ENCODE data around the gene SLFN5. TPM values are rescaled to one million over a fixed set of nuclear protein-coding genes. Genes with fewer than 3 reads are reported as not detected.

Gene SLFN5
- total RNA-seq, 1 donor from 2014 or later = 18.2 TPM

DNA sequence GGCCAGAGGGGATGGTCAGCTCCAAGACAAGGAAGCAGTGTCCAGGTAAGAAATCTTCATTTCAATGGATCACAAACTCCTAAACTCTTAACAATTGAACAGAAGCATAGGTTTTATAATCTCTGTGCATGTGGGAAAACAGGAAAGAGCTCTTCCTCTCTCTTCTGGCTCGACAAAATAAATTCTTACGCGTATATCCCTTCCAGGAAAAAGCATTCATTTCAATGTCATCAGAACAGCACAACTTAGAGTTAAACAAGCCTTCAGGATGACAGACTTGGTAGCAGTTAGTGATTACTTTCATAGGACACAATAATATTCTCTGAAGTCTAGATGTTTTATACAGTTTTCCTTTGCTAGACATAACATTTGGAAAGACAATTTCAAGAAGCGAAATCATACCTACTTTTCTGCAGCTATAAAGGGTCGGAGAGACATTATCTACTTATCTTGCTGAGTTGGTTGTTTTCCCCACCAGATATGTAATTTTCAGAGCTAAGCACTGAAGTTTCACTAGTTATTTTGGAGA lies 29.4 kb upstream of the SLFN5 start:
- H3K36me3 Mint-ChIP-seq (ENCODE audit: low read depth, unreplicated experiment) = no peaks in the 10 kb centered on the region
- TF ChIP-seq, protein P1, sequence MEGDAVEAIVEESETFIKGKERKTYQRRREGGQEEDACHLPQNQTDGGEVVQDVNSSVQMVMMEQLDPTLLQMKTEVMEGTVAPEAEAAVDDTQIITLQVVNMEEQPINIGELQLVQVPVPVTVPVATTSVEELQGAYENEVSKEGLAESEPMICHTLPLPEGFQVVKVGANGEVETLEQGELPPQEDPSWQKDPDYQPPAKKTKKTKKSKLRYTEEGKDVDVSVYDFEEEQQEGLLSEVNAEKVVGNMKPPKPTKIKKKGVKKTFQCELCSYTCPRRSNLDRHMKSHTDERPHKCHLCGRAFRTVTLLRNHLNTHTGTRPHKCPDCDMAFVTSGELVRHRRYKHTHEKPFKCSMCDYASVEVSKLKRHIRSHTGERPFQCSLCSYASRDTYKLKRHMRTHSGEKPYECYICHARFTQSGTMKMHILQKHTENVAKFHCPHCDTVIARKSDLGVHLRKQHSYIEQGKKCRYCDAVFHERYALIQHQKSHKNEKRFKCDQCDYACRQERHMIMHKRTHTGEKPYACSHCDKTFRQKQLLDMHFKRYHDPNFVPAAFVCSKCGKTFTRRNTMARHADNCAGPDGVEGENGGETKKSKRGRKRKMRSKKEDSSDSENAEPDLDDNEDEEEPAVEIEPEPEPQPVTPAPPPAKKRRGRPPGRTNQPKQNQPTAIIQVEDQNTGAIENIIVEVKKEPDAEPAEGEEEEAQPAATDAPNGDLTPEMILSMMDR (IDR thresholded peaks at IDR 0.05; ENCODE audit: unreplicated experiment) = no peak
- H3K27ac Mint-ChIP-seq (ENCODE audit: unreplicated experiment) = no peak overlapping the region
- no peaks in the 10 kb centered on the region for H3K9me3 Mint-ChIP-seq (ENCODE audit: unreplicated experiment)
- no peak for DNase-seq (ENCODE audit: low spot score)
- no peaks in the 10 kb centered on the region for H3K27me3 Mint-ChIP-seq (ENCODE audit: unreplicated experiment)
- H3K4me1 Mint-ChIP-seq (ENCODE audit: unreplicated experiment) = peaks cover 28% of the 10 kb centered on the region
- no peak overlapping the region for H3K4me3 Mint-ChIP-seq (ENCODE audit: unreplicated experiment)

GRCh38 chr17:35214192-35214591 lies 28.7 kb upstream of the SLFN5 start:
- TF ChIP-seq, protein P1 (IDR thresholded peaks at IDR 0.05; ENCODE audit: unreplicated experiment) = no peak
- H3K9me3 Mint-ChIP-seq (ENCODE audit: unreplicated experiment) = no peaks in the 10 kb centered on the region

GRCh38 chr17:35214631-35215273 lies 28.1 kb upstream of the SLFN5 start:
- H3K27me3 Mint-ChIP-seq (ENCODE audit: unreplicated experiment) = no peaks in the 10 kb centered on the region
- no peak overlapping the region for H3K4me3 Mint-ChIP-seq (ENCODE audit: unreplicated experiment)

More at GRCh38 chr17:35214192-35214591, 28.7 kb upstream of the SLFN5 start:
- no peak for DNase-seq (ENCODE audit: low spot score)
- H3K36me3 Mint-ChIP-seq (ENCODE audit: low read depth, unreplicated experiment) = no peaks in the 10 kb centered on the region
- peaks cover 36% of the 10 kb centered on the region for H3K4me1 Mint-ChIP-seq (ENCODE audit: unreplicated experiment)
- no peaks in the 10 kb centered on the region for H3K27me3 Mint-ChIP-seq (ENCODE audit: unreplicated experiment)
- H3K4me3 Mint-ChIP-seq (ENCODE audit: unreplicated experiment) = no peak overlapping the region
- no peak overlapping the region for H3K27ac Mint-ChIP-seq (ENCODE audit: unreplicated experiment)

GRCh38 chr17:35217107-35217506 lies 25.8 kb upstream of the SLFN5 start:
- Mint-ChIP-seq H3K9me3 (ENCODE audit: unreplicated experiment) (no peaks in the 10 kb centered on the region), H3K27me3 (ENCODE audit: unreplicated experiment) (no peaks in the 10 kb centered on the region), H3K27ac (ENCODE audit: unreplicated experiment) (no peak overlapping the region)

More at GRCh38 chr17:35214631-35215273, 28.1 kb upstream of the SLFN5 start:
- Mint-ChIP-seq H3K4me1 (ENCODE audit: unreplicated experiment) (peaks cover 37% of the 10 kb centered on the region), H3K36me3 (ENCODE audit: low read depth, unreplicated experiment) (no peaks in the 10 kb centered on the region), H3K27ac (ENCODE audit: unreplicated experiment) (no peak overlapping the region), H3K9me3 (ENCODE audit: unreplicated experiment) (no peaks in the 10 kb centered on the region)
- no peak for DNase-seq (ENCODE audit: low spot score)
- TF ChIP-seq, protein P1 (IDR thresholded peaks at IDR 0.05; ENCODE audit: unreplicated experiment) = no peak

GRCh38 chr17:35218915-35219314 lies 24.0 kb upstream of the SLFN5 start:
- no peaks in the 10 kb centered on the region for H3K9me3 Mint-ChIP-seq (ENCODE audit: unreplicated experiment)
- TF ChIP-seq, protein P1 (IDR thresholded peaks at IDR 0.05; ENCODE audit: unreplicated experiment) = no peak
- no peak overlapping the region for H3K4me3 Mint-ChIP-seq (ENCODE audit: unreplicated experiment)
- H3K36me3 Mint-ChIP-seq (ENCODE audit: low read depth, unreplicated experiment) = no peaks in the 10 kb centered on the region
- DNase-seq (ENCODE audit: low spot score) = no peak
- no peaks in the 10 kb centered on the region for H3K27me3 Mint-ChIP-seq (ENCODE audit: unreplicated experiment)
- peaks cover 26% of the 10 kb centered on the region for H3K4me1 Mint-ChIP-seq (ENCODE audit: unreplicated experiment)
- H3K27ac Mint-ChIP-seq (ENCODE audit: unreplicated experiment) = no peak overlapping the region

More at GRCh38 chr17:35217107-35217506, 25.8 kb upstream of the SLFN5 start:
- Mint-ChIP-seq H3K4me3 (ENCODE audit: unreplicated experiment) (no peak overlapping the region), H3K4me1 (ENCODE audit: unreplicated experiment) (peaks cover 37% of the 10 kb centered on the region), H3K36me3 (ENCODE audit: low read depth, unreplicated experiment) (no peaks in the 10 kb centered on the region)
- TF ChIP-seq, protein P1 (IDR thresholded peaks at IDR 0.05; ENCODE audit: unreplicated experiment) = no peak
- DNase-seq (ENCODE audit: low spot score) = no peak
